Fibroblast of lung (primary cell): ENCODE results near the gene GPX2. TPM values are rescaled to one million over a fixed set of nuclear protein-coding genes. Genes with fewer than 3 reads are reported as not detected.

Source experiments
- DNase-seq, 2 donors: peaks; one replicate each; pipeline versions ENCODE4 v3.0.0 to v3.0.0-alpha.2; 2010; ENCODE audit warnings: low read depth in 2 of 2
- H2AFZ ChIP-seq: 2 replicates; pipeline ENCODE4 v1.5.1; 2012; ENCODE audit warnings: low read length, control low read depth, inconsistent platforms
- H3K27ac ChIP-seq: 2 replicates; pipeline ENCODE4 v1.5.1; 2011; ENCODE audit warnings: low read length, control low read depth; ENCODE audit not compliant: insufficient read depth
- H3K27me3 ChIP-seq: 2 replicates; pipeline ENCODE4 v1.5.1; 2011; ENCODE audit warnings: mild to moderate bottlenecking, low read length; ENCODE audit not compliant: control insufficient read depth, insufficient read depth
- H3K36me3 ChIP-seq: 2 replicates; pipeline ENCODE4 v1.5.1; 2011; ENCODE audit warnings: low read length; ENCODE audit not compliant: control insufficient read depth, insufficient read depth
- H3K4me1 ChIP-seq: 2 replicates; pipeline ENCODE4 v1.5.1; 2011; ENCODE audit warnings: low read length; ENCODE audit not compliant: control insufficient read depth, insufficient read depth; ENCODE audit errors: extremely low read depth
- H3K4me2 ChIP-seq: 2 replicates; pipeline ENCODE4 v1.5.1; 2011; ENCODE audit warnings: low read length, control low read depth; ENCODE audit not compliant: insufficient read depth; ENCODE audit errors: extremely low read depth
- H3K4me3 ChIP-seq, 4 experiments: fragments of 200-600 bp in 1 of 4; sonication (generic) in 1 of 4; replicated peaks in 1 of 4; 2 replicates each; pipeline ENCODE4 v1.5.1; 2011 to 2016; ENCODE audit warnings: low read length in 4 of 4, low read depth in 3 of 4, mild to moderate bottlenecking in 3 of 4, control low read depth in 2 of 4, inconsistent platforms in 1 of 4, mixed read lengths in 1 of 4; ENCODE audit not compliant: insufficient read depth in 1 of 4; ENCODE audit errors: control extremely low read depth in 1 of 4
- H3K79me2 ChIP-seq: 2 replicates; pipeline ENCODE4 v1.5.1; 2012; ENCODE audit warnings: mild to moderate bottlenecking, low read length, inconsistent platforms; ENCODE audit not compliant: control insufficient read depth, insufficient read depth
- H3K9ac ChIP-seq: 2 replicates; pipeline ENCODE4 v1.5.1; 2011; ENCODE audit warnings: mild to moderate bottlenecking, low read length, control low read depth; ENCODE audit not compliant: insufficient read depth
- H3K9me3 ChIP-seq: 2 replicates; pipeline ENCODE4 v1.5.1; 2012; ENCODE audit warnings: low read depth, low read length; ENCODE audit not compliant: control insufficient read depth, insufficient read depth
- H4K20me1 ChIP-seq: 2 replicates; pipeline ENCODE4 v1.5.1; 2011; ENCODE audit warnings: low read length; ENCODE audit not compliant: control insufficient read depth, insufficient read depth; ENCODE audit errors: extremely low read depth
- CTCF ChIP-seq, 2 donors: IDR thresholded peaks in 1 of 2; conservative IDR thresholded peaks in 1 of 2; 1 replicate in 1 of 2; 2 replicates in 1 of 2; pipeline ENCODE4 v1.5.1; 2011 to 2012; ENCODE audit warnings: low read length in 2 of 2, control low read depth in 1 of 2, inconsistent platforms in 1 of 2, low read depth in 1 of 2, mild to moderate bottlenecking in 1 of 2
- EZH2 ChIP-seq: IDR thresholded peaks from 2 replicates; pipeline ENCODE4 v1.5.1; 2012; ENCODE audit warnings: low read length, control low read depth, mild to moderate bottlenecking; ENCODE audit errors: missing control alignments
- polyA plus RNA-seq, 2 donors: library from polyadenylated mRNA; depleted of rRNA in 1 of 2; stranded (reverse) in 1 of 2; unstranded in 1 of 2; fragments of >200 nt; gene quantifications; 2 replicates each; pipeline ENCODE4 v1.2.1, GENCODE V29; 2011 to 2012; ENCODE audit warnings: missing spikeins in 1 of 2
- total RNA-seq: library from RNA; depleted of rRNA; stranded (reverse); fragments of >200 nt; gene quantifications from 2 replicates; pipeline ENCODE4 v1.2.1, GENCODE V29; 2014

GPX2 gene
- total and polyA plus RNA-seq, 2 donors (not counting 1 experiment from before 2014, with no cell fraction given) = not detected

- peak in 1 of 2 donors; percentile 43 for DNase-seq
- Histone ChIP-seq H3K36me3 (no peaks in the 10 kb centered on the region), H4K20me1 (no peaks in the 10 kb centered on the region), H3K4me1 (no peaks in the 10 kb centered on the region), H3K9ac (no peak overlapping the region), H3K27me3 (peaks cover 8% of the 10 kb centered on the region), H3K79me2 (no peaks in the 10 kb centered on the region), H3K4me3 (no peak overlapping the region), H3K27ac (no peak overlapping the region), H2AFZ (no peak overlapping the region), H3K4me2 (no peak overlapping the region), H3K9me3 (no peaks in the 10 kb centered on the region)
- TF ChIP-seq CTCF (conservative IDR thresholded peaks at IDR 0.05 in 1 of 2, IDR thresholded peaks at IDR 0.05 in 1 of 2; ENCODE audit: low read depth in 1 of 2, low read length in 2 of 2) = no peak
- no peak for TF ChIP-seq EZH2
Observed at GRCh38 chr14:64899958-64900357, 42.6 kb downstream of the GPX2 start.

- H3K4me3 ChIP-seq = no peak overlapping the region
- no peaks in the 10 kb centered on the region for H4K20me1 ChIP-seq
- H3K4me2 ChIP-seq = no peak overlapping the region
- no peaks in the 10 kb centered on the region for H3K4me1 ChIP-seq
- peaks cover 5% of the 10 kb centered on the region for H3K27me3 ChIP-seq
- no peaks in the 10 kb centered on the region for H3K9me3 ChIP-seq
- H3K9ac ChIP-seq = no peak overlapping the region
- peak; percentile 57 to 77 for DNase-seq
- no peak for TF ChIP-seq EZH2
- TF ChIP-seq CTCF (conservative IDR thresholded peaks at IDR 0.05 in 1 of 2, IDR thresholded peaks at IDR 0.05 in 1 of 2; ENCODE audit: low read depth in 1 of 2, low read length in 2 of 2) = peak; percentile 36 to 59
- H2AFZ ChIP-seq = no peak overlapping the region
- no peak overlapping the region for H3K27ac ChIP-seq
- H3K36me3 ChIP-seq = no peaks in the 10 kb centered on the region
- no peaks in the 10 kb centered on the region for H3K79me2 ChIP-seq
Observed at GRCh38 chr14:64891839-64892375, 50.6 kb downstream of the GPX2 start.

GRCh38 chr14:64891173-64891838, 51.2 kb downstream of the GPX2 start:
- Histone ChIP-seq H3K4me2 (no peak overlapping the region), H3K4me1 (no peaks in the 10 kb centered on the region), H4K20me1 (no peaks in the 10 kb centered on the region), H3K4me3 (no peak overlapping the region), H3K9me3 (no peaks in the 10 kb centered on the region), H3K36me3 (no peaks in the 10 kb centered on the region), H3K27me3 (peaks cover 5% of the 10 kb centered on the region), H3K9ac (no peak overlapping the region), H3K79me2 (no peaks in the 10 kb centered on the region), H3K27ac (no peak overlapping the region), H2AFZ (no peak overlapping the region)
- DNase-seq = no peak
- TF ChIP-seq EZH2 (no peak), CTCF (conservative IDR thresholded peaks at IDR 0.05 in 1 of 2, IDR thresholded peaks at IDR 0.05 in 1 of 2; ENCODE audit: low read depth in 1 of 2, low read length in 2 of 2) (no peak)
